ENCODE results near the gene KIF12.

GRCh38 chr9:114060070-114060469 lies 39.0 kb downstream of the KIF12 start:
- TF ChIP-seq CTCF (IDR thresholded peaks at IDR 0.05) (no peak), POLR2AphosphoS5 (IDR thresholded peaks at IDR 0.05; ENCODE audit: insufficient read depth in 1 of 2, low read depth in 1 of 2) (no peak)
